ENCODE measurements around the gene TESMIN. TPM values are rescaled to one million over a fixed set of nuclear protein-coding genes. Genes with fewer than 3 reads are reported as not detected.

Gene TESMIN
- polyA plus RNA-seq (ENCODE audit: insufficient read length in 4 of 4), result 10 to 100 TPM; 15.2 to 23.3 (median 17.9) TPM

- DNase-seq (ENCODE audit: low read depth in 4 of 4, low spot score in 2 of 4), result peak in 3 of 4 donors; percentile 59 to 67 (median 65)
These were observed at the start of gene TESMIN for GRCh38 chr11:68751331-68751856. TESMIN (minus strand) TSS chr11:68751520; CDS start chr11:68750660, 860 bp downstream.

- DNase-seq (ENCODE audit: low read depth in 4 of 4, low spot score in 2 of 4), result no peak
These were observed 47.0 kb upstream of the TESMIN start for GRCh38 chr11:68798221-68798813.

GRCh38 chr11:68796801-68797200 lies 45.5 kb upstream of the TESMIN start:
- DNase-seq (ENCODE audit: low read depth in 4 of 4, low spot score in 2 of 4), result no peak

DNA sequence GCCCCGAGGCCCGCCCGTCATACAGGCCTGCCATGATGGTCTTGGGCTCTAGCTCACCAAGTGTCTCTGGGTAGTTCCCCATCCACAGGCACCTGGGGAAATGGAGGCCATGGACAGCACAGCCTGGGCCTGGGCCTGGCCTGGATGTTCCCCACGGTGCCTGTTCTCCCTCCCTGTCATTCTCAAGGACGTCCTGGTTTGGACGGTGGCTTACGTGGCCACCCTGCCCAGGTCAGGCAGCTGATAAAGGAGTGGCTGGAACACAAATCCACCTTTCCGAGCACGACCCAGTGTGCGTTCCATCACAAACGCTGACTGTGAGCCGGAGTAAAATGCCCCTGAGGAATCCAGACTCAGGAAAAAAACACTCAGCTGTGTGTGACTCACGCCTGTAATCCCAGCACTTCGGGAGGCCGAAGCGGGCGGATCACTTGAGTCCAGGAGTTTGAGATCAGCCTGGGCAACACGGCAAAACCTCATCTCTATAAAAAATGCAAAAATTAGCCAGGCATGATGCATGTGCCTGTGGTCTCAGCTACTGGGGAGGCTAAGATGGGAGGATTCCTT lies 41.2 kb upstream of the TESMIN start:
- DNase-seq (ENCODE audit: low read depth in 4 of 4, low spot score in 2 of 4), result no peak

DNA sequence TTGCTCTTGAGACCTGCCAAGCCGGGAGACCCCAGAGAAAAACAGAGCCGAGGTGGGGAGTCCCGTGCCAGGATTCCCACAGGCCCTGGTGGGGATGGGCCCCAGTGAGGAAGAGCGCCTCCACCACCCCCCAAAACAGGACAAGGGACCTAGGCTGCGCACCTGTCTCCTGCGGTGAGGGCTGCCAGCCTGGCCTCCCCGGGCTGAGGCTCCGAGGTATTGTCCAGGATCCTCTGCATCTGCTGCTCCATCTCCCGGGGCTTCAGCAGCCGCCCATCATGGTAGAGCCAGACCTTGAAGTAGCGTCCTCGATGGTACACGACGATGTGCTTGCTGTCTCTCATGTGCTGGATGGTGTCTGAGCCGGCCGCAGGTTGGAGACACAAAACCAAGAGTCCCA lies 33.3 kb upstream of the TESMIN start:
- no peak for DNase-seq (ENCODE audit: low read depth in 4 of 4, low spot score in 2 of 4)

DNA sequence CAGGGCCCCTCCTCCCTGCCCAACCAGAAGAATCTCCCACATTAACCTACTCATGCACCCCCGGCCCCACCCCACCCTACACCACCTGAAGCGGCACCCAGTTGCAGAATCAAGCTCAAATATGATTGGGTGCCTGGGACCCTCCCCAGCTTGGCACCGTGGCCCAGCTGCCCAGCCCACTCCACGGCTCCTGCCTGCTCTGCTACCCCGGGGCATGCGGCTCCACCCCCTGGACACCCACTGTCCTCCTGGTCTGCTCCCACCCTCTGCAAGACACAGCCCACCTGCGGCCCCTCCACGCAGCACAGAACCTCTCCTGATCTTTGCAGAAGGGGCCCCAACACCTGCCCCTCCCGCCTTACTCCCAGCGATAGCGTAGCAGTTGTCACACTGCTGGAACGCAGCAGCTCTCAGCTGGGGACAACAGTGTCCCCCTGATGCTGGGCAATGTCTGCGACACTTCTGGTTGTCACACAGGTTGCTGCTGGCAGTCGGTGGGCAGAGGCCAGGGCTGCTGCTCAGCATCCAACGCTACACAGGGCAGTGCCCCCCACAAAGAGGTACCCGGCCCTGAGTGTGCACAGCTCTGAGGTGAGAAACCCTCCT lies 32.0 kb upstream of the TESMIN start:
- no peak for DNase-seq (ENCODE audit: low read depth in 4 of 4, low spot score in 2 of 4)

DNA sequence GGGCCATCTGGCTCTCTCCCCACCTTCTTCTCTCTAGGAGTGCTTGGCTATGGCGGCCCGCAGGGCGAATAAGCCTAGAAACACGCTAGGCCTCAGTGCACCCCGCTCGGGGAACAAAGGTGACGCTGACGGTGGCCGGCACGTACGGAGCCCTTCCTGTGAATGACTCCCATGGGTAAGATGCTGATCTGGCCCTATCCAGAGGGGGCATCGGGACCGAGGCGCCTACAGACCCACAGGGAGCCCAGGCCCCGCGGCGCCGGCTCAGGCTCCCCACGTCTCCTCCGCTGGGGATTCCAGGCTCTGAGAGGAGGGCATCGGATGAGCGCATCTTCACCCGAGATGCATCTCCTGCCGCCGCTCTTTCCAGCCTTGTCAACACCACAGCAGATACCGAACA lies 31.4 kb upstream of the TESMIN start:
- DNase-seq (ENCODE audit: low read depth in 4 of 4, low spot score in 2 of 4), result no peak

DNA sequence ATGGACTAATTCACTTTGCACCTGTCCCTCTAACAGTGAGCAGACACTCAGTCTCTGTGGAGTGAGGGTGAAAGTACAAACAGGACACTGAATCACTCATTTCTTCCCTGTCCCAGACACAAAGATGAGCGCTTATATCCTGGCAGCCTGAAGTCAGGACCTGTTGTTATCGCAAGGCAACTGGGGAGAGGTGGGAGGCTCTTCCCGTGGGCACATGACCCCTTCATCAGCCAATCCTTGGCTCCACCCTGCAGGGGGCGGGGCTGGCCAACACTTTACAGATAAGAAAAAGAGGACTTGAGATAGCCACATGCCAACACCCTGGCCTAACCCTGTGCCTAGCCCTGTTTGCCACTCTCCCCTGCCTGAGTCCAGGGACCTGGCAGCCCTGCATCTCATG lies 29.5 kb upstream of the TESMIN start:
- no peak for DNase-seq (ENCODE audit: low read depth in 4 of 4, low spot score in 2 of 4)

- no peak for DNase-seq (ENCODE audit: low read depth in 4 of 4, low spot score in 2 of 4)
These were observed 26.9 kb upstream of the TESMIN start for GRCh38 chr11:68778205-68778604.

DNA sequence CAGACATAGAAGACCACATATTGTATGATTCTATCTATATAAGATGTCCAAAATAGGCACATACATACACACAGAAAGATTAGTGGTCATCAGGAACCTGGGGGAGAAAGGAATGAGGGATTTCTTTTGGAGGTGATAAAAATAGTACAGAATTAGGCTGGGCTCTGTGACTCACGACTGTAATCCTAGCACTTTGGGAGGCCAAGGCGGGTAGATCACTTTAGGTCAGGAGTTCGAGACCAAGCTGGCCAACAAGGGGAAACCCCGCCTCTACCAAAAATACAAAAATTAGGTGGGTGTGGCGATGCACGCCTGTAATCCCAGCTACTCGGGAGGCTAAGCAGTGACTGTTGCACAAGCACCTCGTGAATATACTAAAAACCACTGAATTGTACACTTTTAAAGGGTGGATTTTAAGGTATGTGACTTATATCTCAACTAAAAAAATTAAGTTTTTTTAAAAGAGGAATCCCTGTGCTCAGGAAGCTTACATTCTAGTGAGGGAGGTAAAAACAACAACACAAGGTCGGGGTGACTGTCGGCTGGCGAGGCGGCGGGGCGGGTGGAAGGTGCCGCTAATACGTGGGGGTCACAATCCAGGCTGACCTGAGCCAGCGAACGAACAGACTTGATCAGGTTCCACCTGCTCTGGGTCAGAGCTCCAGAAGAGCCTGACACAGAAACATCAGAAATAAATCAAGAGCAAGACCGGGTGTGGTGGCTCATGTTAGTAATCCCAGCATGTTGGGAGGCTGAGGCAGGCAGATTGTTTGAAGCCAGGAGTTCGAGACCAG lies 25.3 kb upstream of the TESMIN start:
- no peak for DNase-seq (ENCODE audit: low read depth in 4 of 4, low spot score in 2 of 4)

DNA sequence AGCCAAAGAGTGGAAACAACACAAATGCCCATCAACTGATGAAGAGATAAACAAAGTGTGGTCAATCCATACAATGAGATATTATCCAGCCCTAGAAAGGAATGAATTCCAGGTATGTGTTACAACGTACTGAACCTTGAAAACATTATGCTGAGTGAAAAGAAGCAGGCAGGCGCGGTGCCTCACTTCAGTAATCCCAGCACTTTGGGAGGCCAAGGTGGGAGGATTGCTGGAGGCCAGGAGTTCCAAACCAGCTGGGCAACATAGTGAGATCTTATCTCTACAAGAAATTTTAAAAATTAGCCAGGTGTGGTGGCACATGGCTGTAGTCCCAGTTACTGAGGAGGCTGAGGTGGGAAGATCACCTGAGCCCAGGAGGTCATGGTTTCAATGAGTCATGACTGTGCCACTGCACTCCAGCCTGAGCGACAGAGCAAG lies 24.6 kb upstream of the TESMIN start:
- no peak for DNase-seq (ENCODE audit: low read depth in 4 of 4, low spot score in 2 of 4)

DNA sequence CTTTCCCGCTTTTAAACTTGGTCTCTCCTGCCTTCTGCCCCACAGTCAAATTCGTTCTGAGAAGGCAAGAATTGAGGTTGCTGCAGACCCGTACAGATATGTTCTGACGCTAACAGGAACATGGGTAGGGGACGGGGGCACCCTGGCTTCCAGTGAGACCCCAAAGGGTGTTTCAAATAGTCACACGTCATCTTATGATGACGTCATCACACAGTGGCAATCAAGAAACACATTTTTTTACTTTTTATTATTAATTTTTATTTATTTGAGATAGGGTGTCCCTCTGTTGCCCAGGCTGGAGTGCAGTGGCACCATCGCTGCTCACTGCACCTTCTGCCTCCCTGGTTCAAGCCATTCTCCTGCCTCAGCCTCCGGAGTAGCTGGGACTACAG lies 22.9 kb upstream of the TESMIN start:
- DNase-seq (ENCODE audit: low read depth in 4 of 4, low spot score in 2 of 4), result no peak

- DNase-seq (ENCODE audit: low read depth in 4 of 4, low spot score in 2 of 4), result peak in 2 of 4 donors; percentile 65 to 76
These were observed 22.3 kb upstream of the TESMIN start for GRCh38 chr11:68773521-68774193.

- no peak for DNase-seq (ENCODE audit: low read depth in 4 of 4, low spot score in 2 of 4)
These were observed 21.6 kb upstream of the TESMIN start for GRCh38 chr11:68772936-68773335.

DNA sequence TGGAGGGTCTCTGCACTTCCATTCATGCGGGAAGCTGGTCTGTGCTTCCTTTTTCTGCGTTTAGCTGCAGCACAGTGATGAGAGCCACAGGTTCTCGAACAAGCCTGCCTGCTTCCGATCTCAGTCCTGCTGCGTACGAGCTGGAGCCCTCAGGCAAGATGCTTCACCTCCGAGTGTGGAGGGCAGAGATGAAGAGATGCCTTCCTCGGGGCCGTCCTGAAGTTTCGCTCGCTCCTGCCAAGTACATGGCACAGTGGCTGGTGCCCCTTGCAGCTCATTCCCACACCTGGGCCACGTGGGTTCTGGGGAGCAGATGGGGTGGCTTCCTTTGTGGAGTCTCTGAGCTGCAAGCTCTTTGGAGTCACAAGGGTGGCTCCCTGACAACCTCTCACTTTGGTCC lies 19.5 kb upstream of the TESMIN start:
- DNase-seq (ENCODE audit: low read depth in 4 of 4, low spot score in 2 of 4), result no peak

DNA sequence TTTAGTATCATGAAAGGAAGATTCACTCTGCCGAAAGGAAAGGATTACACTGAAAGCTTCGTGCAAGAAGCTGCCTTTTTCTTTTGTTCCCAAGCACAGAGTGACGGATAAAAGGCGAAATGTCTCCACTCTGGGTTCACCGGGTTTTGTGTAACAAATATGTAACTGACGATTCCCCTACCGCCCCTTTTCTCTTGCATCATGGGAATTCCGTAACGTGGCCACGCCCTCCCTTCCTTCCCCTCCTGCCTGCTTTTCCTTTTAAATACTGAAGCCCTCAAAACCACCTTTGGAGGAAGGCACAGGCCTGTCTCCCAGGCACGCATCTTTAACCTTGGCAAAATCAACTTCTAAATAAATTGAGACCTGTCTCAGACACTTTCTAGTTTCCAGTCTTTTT lies 16.4 kb upstream of the TESMIN start:
- DNase-seq (ENCODE audit: low read depth in 4 of 4, low spot score in 2 of 4), result no peak

DNA sequence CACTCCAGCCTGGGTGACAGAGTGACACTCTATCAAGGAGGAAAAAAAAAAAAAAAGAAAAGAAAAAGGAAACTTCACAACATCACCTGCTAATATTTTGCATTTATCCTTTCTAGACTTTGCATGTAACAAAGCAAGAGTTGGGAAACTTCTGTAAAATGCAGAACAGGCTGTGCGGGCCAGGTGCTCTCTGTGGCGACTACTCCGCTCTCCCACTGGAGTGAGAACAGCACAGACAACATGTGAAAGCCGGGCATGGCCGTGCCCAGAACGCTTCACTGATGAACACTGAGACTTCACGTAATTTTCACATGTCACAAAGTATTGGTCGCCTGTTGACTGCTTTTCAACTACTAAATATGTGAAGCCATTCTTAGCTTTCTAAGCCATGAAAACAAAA lies 15.5 kb upstream of the TESMIN start:
- DNase-seq (ENCODE audit: low read depth in 4 of 4, low spot score in 2 of 4), result no peak

GRCh38 chr11:68764746-68765145 lies 13.4 kb upstream of the TESMIN start:
- no peak for DNase-seq (ENCODE audit: low read depth in 4 of 4, low spot score in 2 of 4)

DNA sequence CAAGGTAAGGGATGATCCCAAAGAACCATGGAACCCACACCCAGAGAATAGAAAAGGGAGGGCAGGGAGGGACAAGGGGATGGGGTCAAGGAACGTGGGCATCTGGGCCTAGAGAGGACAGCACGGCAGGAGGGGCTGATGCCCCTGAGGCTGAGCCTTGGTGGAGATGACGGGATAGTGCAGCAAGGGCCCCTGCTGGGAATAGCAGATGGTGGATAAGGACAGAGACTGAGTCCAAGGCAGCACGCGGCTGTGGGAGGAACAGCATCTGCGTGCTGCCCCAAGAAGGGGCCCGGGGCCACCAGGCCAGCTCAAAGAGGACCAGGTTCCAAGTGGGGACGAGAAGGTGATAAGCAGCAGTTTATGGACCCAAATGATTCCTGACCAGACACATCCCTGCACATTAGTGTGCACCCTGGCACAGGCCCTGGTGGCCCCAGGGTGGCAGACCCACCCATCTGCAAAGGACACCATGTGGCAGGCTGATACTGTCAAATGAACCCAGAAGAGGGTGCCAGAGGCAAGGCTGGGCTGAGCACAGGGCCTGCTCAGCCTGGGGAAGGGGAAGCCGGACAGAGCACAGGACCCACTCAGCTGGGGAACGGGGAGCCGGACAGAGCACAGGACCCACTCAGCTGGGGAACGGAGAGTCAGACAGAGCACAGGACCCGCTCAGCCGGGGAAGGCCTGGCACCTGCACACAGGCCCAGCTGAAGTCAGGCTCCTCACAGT lies 12.8 kb upstream of the TESMIN start:
- no peak for DNase-seq (ENCODE audit: low read depth in 4 of 4, low spot score in 2 of 4)

- no peak for DNase-seq (ENCODE audit: low read depth in 4 of 4, low spot score in 2 of 4)
These were observed 11.9 kb upstream of the TESMIN start for GRCh38 chr11:68763181-68763721.

All from left renal cortex interstitium (tissue), 4 donors.